ENCODE results near the gene HEMK1.

HEMK1 gene

GRCh38 chr3:50577348-50577747 lies 8.0 kb downstream of the HEMK1 start:
- no peak for DNase-seq

DNA sequence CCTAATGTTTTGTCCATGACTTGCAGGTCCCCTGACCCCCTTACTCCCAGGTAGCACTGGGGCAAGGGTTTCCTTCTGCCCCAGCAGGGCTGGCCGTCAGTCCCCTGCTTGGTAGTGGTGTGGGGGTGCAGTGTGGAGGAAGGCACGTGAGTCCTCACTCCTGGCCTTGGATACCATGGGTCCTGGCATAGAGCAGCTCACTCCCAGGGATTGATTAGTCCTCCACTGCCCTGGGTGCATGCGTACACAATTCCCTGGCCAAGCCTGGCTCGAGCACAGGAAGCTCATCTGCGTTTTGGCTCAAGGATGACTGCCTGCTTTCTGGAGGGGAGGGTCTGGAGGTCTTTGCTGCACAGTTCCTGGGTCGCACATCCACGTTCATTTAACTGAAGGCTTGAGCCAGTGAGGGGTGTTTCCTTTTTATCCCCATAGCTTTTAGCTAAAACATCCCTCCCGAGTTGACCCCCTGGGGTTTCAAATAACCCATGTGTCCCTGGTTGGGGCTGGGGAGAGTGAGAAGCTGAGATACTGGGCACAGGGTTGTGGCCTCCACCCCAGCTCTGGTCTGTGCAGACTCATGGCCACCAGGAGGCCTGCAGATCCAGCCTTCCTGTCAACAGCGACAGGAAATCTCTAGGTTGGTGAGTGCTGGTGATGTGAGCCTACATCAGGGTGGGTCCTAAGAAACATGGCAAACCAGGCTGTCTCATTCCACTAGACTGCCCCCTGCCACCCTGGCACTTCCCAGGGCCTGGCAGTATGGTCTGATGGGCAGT lies 11.5 kb downstream of the HEMK1 start:
- DNase-seq: no peak

DNA sequence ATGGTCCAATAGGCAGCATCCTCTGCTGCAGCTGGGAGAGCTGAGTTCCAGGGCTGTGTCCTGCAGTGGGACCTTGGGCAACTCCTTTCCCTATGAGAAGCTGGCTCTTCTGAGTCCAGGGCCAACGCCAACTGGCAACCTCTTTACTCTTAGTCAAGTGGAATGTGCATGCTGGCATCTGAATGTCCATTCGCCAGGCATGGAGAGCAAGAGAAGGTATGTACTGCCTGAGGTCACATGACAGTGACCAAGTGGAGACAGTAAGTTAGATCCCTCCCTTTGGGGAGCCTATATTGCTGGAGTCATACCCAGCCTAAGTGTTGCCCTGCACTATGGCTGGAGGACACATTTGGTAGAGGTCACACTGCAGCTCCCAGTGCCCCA lies 12.1 kb downstream of the HEMK1 start:
- DNase-seq: no peak

- no peak for DNase-seq
Measured at GRCh38 chr3:50582083-50582482, 12.8 kb downstream of the HEMK1 start.

GRCh38 chr3:50583897-50584296 lies 14.6 kb downstream of the HEMK1 start:
- DNase-seq: peak; percentile 22

- no peak for DNase-seq
Measured at GRCh38 chr3:50584391-50584790, 15.1 kb downstream of the HEMK1 start.

DNA sequence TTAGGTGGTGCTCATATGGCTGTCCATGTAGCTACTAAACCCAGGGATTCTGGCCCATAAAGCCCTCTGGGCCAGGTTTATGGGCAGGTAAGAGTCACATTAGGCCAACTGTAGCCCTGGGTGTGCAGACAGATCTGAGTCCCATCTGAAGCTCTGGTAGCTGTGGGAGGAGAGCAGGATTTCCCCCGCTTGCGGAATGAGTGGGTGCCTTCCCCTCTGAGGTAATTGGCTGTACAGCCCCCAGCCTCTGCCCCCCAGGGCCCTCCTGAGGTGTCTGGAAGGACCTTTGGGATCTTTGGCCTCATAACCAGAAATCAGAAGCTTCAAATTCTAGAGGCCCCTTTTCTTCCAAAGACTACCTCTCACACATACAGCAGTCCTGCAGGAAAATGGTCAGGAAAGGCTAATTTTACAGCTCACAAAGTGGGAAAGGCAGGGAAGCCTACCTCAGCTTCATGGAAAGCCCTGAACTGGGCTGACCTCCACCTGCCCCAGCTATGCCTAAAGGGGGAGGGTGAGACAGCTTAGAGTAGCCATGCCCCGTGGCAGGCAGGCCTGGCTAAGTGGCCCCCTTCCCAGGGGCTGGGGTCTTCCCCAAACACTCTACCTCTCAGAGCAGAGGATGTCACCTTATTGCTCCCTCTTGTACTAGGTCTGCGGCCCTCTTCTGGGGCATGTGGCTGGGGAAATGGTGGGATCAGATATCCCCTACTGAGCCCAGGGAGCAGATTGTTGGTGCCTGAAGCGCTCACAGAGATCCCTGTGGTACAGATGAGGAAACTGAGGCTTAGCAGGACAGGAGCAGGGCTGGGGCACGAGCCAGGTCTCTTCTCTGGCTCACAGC lies 16.8 kb downstream of the HEMK1 start:
- DNase-seq: no peak

DNA sequence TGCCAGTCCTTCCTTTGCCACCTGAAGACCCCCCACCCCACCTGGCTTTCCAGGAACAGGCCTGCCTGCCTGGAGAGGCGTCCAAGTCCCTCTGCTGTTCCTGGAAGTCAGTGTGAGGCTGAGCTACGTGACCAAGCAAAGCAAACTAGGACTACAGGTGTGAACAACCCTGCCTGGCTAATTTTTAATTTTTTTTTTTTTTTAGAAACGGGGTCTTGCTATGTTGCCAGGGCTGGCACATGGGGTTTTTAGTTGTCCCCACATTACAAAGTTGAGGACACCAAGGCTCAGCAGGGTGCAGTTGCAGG lies 17.4 kb downstream of the HEMK1 start:
- DNase-seq: no peak

DNA sequence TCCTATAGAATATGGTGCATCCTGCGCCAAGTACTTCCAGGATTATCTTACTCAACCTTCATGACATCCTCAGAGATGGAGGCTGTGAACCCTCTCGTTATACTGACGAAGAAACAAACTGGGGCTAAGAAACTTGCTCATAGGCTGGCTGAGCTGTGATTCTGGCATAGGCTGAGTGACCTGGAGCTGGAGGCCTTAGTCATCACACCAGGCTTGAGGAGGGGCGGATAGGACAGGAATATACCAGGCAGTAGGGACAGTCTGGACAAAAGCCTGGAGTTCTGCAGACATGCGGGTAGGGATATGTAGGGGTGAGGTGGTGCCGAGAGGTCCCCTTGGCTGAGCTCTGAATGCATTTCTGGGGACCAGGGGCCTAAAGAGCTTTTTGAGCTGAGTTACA lies 18.1 kb downstream of the HEMK1 start:
- DNase-seq: no peak

- no peak for DNase-seq
Measured at GRCh38 chr3:50587806-50588758, 18.8 kb downstream of the HEMK1 start.

- DNase-seq: no peak
Measured at GRCh38 chr3:50588759-50589433, 19.6 kb downstream of the HEMK1 start.

GRCh38 chr3:50591196-50591741 lies 21.9 kb downstream of the HEMK1 start:
- DNase-seq: no peak

DNA sequence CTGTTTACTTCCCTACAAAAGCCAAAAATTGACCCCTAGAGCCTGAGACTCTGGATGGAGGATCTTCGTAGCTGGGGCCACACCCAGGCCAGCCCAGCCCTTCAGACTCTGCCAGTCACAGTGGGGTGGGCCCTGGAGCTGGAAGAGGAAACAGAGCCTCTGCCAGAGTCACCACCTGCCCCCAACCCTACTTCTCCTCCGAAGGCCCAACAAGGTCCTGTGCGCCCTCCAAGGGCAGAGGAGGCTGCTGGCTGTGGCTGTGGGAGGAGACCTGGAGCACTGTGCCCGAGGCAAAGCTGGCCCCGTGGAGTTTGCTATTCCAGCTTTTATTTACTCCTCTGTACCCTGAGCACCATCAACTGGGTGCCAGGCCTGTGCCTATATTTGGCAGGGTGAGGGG lies 23.2 kb downstream of the HEMK1 start:
- no peak for DNase-seq

DNA sequence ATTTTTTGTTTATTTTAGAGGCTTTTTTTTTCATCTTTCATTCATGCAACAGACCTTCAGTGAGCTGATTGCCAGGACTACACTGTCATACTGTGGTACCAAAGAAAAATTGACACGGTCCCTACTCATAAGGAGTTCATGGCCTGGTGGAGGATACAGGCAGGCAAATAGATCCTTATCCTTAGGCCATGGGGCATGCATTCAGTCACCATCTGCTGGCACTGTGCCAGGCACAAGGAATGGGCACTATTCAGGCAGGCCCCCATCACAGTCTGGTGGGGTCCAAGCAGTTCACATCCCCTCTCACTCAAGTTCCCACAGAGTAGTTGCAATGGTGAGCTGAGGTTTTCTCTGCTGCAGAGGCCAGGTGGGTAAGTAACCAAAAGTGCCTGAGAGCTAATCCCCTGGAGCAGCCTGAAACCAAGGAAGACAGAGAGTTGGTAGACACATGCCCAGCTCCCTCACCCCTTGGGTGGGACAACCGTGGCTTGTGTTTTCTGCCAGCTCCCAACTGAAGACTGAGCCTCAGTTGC lies 25.0 kb downstream of the HEMK1 start:
- DNase-seq: no peak

DNA sequence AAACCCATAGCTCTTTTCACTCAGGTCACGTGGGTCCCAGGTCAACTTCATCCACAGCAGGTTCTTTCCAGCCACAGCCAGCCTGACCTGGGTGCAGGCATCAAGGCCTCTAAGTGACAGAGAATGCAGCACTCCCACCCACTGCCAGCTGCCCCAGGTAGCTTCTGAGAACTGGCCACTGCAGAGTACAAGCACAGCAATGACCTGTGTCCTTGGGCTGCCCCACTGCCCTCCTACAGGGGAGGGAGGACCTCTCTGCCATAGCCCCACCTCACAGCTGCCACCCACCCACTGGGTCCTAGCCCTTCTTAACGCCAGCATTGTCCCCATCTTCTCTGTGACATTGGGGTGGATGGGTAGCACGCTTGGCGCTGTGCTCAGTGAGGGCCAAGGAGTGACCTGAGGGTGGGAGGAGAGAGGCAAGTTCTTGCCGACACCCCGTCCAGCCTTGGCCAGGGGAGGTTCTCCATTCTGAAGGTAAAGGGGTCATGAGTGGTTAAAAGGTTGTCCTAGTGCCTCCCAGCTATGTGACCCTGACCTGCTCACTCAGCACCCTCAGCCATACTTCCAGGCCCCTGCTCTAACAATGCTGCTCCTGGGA lies 29.9 kb downstream of the HEMK1 start:
- no peak for DNase-seq

- no peak for DNase-seq
Measured at GRCh38 chr3:50599716-50600118, 30.4 kb downstream of the HEMK1 start.

DNA sequence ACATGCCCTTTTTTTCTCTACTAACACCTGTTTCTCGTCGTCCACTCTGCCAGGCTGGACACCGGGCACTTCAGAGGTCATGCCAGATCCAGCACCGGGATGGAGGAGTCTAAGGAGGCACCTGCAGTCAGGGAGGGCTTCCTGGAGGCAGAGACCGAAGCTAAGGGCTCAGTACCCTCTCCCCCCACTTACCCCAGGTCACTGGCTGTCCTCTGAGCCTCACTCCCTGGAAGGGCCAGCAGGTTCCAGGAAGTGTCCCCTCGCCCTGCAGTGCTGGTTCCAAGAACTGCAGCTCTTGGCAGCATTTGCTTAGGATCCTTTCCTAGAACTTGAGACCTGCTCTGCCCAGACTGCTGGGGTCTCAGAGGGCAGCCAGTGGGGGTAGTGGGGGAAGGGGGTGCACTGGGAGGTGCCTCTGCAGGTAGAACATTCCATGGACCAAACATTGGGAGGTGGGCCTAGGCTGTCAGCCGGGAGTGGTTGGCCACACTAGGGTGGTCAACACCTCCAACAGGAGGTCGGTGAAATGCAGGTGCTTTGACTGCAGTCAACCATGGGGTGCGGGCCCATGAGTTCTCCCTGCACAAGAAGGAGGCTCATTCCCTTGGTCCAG lies 30.9 kb downstream of the HEMK1 start:
- DNase-seq: no peak

- peak; percentile 76 for DNase-seq
Measured at GRCh38 chr3:50600841-50601591, 31.7 kb downstream of the HEMK1 start.

DNA sequence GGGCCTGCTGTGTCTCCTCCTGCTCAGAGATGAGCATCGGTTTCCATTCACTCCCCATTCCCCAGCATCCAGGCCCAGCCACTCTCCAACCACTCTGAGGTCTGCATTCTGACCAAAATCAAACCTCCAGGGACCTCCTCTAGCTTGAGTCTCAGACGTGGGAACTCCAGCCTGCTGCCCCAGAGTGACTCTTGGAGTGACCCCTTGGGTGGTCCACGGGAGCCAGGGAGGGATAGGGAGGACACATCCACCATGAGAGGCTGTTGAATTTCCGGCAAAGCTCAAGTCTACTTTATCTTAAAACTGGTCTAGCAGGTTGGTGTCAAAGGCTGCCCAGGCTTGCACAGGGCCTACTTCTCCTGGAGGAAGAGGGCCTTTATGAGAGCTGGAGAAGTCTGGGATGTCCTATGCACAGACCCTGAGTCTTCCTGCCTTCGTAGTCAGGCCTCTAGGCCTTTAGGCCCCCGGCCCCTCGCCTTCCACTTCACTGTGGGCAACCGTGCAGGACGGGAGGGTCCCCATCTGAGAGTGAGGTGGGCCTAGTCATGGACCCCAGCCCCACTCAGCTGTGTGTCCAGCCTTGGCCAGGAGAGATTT lies 33.4 kb downstream of the HEMK1 start:
- peak; percentile 4 for DNase-seq

Measured in DMS79 treated with DMSO at 0.1 percent for 48 hours (cell line).